Measurements from ENCODE around the gene FAM120A.

The FAM120A gene

DNA sequence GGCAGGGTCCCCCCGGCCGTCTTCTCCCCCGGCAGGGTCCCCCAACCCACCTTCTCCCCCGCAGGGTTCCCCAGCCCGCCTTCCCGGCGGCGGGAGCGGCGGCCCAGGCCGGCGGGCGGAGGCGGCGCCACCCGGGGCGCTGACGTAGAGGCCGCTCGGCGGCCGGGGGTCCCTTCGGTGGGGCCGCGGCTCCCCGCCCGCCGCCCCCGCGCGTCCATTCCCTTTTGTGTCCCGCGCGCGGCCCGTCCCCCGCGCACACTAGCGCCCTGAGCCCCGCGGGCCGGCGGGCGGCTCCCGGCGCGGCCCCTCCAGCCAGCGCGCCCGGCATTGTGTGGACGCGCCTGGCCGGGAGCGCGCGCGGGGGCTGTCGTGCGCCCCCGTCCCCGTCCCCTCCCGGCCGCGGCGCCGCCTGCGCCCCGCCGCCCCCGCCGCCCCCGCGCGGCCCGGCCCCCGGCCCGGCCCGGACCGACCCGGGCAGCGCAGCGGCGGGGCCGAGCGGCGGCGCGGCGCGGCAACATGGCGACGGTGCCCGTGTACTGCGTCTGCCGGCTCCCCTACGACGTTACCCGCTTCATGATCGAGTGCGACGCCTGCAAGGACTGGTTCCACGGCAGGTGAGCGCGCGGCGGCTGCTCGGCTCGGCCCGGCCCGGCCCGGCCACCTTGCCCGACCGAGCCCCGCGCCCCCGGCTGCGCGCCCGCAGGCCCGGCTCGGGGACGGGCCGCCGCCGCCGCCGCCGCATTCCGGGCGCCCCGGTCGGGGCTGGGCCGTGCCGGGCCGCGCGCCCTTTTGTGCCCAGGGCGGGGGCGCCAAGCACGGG lies 125.0 kb downstream of the FAM120A start, which contains the start of gene PHF2:
PHF2 (plus strand) TSS at position 327 of the 820 bp plus-strand sequence; CDS start at position 517, 190 bp downstream.
- no peak for FAIRE-seq
- DNase-seq (ENCODE audit: insufficient read length, low spot score) = peak; percentile 84

- FAIRE-seq (no peak), DNase-seq (ENCODE audit: insufficient read length, low spot score) (no peak)
Measured at GRCh38 chr9:93577078-93577974, 125.8 kb downstream of the FAM120A start.

DNA sequence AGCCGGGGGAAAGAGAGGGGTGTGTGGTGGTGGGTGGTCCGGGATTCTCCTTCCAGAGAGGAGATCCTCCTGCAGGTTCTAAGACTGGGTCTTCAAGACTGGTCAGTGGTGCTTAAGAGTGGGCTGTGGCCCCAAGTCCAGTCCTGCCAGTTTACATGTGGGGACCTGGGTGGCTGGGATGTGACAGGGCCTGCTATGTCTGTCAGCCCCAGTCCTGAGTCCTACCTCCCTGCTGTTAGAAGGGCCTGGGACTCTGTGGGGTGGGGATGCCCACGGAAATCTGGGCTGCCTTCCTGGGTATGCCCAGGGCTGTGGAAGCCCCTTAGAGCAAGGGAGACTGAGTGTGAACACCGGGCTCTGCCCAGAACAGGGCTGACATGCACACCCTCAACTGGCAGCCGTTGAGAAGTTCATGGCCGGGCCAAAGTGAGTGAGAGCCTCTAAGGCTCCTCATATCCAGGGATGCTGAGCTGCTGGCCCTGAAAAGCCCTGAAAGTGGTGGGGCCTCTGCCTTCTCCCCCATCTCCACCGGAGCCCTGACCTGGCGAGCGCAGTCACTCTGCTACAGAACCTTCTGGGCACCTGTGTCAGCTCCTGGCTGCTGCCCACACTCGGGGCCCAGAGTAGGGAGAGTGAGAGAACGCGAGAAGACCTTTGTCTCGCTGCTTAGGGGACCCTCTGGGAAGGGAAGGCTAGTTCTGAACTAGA lies 126.6 kb downstream of the FAM120A start:
- DNase-seq (ENCODE audit: insufficient read length, low spot score) (no peak), FAIRE-seq (no peak)

GRCh38 chr9:93578844-93579243 lies 127.4 kb downstream of the FAM120A start:
- DNase-seq (ENCODE audit: insufficient read length, low spot score) = no peak
- no peak for FAIRE-seq

GRCh38 chr9:93579711-93580516 lies 128.4 kb downstream of the FAM120A start:
- no peak for FAIRE-seq
- DNase-seq (ENCODE audit: insufficient read length, low spot score) = no peak

- FAIRE-seq (no peak), DNase-seq (ENCODE audit: insufficient read length, low spot score) (no peak)
Measured at GRCh38 chr9:93580654-93581380, 129.3 kb downstream of the FAM120A start.

DNA sequence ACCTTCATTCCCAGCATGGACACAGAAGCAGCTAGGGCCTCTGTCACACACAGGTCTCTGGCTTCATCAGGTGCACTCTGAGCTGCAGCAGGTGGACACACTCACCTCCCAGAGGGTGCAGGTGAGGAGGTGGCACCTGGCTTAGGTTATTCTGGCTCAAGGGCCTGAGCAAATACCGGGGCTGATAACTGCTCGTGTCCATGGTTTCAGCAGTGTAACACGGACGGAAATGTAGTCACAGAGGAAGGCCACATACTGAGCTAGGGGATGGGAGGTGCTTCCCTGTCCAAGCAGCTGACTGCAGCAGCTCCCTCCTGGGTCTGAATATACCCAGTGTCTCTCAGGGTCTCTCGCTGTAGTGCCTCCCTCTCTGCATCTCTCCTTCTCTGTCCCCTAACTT lies 130.6 kb downstream of the FAM120A start:
- FAIRE-seq (no peak), DNase-seq (ENCODE audit: insufficient read length, low spot score) (no peak)

DNA sequence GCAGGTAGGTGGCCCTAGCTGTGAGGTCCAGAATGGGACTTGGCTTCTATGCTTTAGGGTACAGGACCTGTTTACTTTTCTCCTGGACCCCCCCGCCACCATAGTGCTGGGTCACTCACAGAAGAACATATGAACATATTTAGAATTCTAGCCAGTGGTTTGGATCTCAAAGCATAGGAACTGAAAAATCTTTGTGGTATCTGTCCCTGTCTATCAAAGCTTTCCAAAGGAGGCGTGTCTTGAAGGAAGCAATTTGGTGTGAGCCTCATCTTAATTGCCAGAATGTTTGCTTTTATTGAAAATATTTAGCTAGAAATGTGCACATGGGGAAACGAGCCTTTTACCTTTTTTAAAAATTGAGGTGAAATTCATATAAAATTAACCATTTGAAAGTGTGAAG lies 131.1 kb downstream of the FAM120A start:
- FAIRE-seq (no peak), DNase-seq (ENCODE audit: insufficient read length, low spot score) (no peak)

DNA sequence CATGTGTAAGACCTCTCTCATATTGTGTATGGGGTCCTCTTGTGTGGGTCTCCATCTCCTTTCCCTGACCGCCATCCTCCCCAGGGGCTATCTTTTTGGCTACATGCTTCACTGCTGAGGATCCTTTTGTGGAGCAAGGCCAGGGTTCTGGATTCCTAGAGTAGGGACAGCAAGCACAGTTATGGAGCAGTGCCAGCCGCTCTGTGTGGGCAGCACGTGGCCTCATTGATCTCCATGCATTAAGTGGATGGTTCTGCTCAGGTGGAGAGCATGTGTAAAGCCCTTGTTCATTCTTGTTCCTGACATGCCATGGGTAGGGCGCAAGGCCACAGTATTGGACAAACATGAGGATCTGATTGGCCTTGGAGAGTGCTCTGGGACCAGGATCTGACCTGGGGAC lies 133.8 kb downstream of the FAM120A start:
- FAIRE-seq (no peak), DNase-seq (ENCODE audit: insufficient read length, low spot score) (no peak)

DNA sequence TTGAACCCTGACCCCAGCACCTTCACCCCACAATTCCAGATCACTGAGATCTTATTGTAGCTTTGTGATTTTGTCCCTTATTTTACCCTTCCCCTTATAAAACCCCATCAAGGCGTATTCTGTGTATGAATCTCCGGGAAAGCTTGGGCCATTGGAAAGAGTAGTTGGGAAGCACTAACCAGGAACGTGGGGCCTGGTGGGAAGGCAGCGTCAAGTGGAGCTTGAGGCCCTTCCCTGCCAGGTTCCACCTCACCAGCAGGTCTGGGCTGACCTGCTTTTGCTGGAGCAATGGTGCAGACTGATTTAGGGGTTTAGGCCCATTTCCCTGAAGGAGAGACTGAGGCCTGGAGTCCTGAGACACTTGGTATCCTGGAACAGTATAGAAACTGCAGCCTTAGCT lies 134.2 kb downstream of the FAM120A start:
- DNase-seq (ENCODE audit: insufficient read length, low spot score) (no peak), FAIRE-seq (no peak)

DNA sequence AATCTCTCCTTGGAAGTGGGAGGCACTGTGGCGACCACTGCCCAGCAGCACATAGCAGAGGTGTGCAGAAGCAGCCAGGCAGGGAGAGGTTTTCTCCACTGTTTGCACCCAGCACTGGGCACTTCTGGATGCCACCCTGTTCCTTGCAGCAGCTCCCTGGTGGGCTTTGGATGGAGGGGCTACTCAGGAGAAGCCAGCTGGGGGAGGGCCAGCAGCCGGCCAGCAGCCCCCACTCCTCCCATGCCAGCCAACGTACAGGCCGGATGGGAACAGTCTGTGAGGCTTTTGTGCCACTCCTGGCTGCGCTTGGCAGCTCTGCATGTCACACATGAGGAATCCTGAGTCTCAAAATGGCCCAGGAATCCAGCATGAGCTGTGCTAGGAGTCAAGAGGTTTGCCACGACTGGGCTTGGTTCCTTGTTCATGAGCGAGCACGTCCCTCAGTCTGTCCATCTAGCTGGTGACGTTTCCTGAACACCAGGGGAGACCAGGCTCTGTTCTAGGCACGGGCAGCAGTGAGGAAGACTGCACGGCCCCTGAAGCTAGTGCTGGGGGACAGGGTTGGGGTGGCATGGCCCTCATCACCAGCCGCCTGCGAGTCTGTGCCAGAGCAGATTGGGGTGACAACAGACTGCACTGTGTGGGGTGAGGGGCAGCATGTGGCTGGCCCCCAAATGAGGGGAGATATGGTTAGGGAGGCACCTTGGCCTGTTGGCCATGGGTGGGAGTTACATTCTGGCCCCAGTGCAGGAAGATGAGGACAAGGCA lies 135.0 kb downstream of the FAM120A start:
- no peak for FAIRE-seq
- DNase-seq (ENCODE audit: insufficient read length, low spot score) = no peak

DNA sequence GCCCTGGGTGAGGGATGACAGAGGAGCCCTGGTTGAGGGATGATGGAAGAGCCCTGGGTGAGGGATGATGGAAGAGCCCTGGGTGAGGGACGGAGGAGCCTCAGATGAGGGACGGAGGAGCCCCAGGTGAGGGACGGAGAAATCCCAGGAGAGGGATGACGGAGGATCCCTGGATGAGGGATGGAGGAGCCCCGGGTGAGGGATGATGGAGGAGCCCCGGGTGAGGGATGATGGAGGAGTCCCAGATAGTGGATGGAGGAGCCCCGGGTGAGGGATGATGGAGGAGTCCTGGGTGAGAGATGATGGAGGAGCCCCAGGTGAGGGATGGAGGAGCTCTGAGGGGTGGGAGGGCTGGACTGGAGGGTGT lies 135.8 kb downstream of the FAM120A start:
- DNase-seq (ENCODE audit: insufficient read length, low spot score) = no peak
- no peak for FAIRE-seq

DNA sequence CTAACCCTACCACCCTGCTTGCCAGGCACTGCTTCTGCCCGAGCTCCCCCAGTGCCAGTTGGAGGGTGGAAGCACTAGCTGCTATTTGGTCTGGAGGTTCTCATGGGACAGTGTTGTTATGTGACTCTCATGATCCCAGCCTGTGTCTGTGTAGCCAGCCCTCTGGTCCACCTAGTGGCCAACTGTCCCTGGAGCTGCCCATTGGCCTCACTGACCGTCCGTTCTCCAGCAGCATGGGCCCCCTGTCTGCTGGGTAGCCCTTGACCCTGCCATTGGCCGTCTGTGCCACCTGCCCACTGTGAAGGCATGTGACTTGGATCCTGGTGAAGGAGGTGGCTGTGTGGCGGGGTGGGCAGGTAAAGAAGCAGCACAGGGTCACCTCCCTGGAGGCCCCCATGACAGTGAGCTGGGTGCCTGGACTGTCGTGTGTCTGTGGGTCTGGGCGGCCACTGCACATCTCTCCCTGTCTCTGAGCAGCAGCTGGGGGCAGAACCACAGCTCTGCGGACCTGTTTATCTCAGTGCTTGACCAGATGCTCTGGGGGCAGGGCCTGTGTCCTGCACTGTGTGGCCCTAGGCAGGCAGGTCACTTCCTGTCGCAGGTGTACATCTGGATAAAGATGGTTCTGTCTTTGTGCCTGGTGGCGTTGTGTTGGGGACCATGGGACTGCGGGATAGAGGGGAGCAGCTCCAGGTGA lies 136.3 kb downstream of the FAM120A start:
- FAIRE-seq (no peak), DNase-seq (ENCODE audit: insufficient read length, low spot score) (no peak)

- FAIRE-seq (no peak), DNase-seq (ENCODE audit: insufficient read length, low spot score) (no peak)
Measured at GRCh38 chr9:93588641-93589609, 137.4 kb downstream of the FAM120A start.

DNA sequence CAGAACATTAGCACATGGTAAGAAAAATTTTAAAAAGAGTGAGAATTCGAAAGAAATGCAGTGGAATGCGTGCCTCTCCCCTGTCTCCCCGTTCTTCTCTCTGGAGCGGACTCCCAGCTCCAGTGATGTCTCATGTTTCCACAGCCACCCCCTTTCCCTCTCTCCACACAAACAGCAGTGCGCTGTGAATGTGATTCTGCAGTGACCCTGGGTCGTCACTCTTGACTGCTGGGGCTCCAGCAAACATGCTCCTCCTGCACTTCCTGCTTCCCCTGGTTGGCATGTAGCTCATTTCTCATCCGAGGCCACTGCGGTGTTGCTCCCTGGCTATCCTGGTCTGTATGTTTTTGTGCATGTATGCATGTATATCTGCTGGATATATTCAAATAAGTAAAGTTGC lies 138.2 kb downstream of the FAM120A start:
- no peak for DNase-seq (ENCODE audit: insufficient read length, low spot score)
- FAIRE-seq = no peak

- DNase-seq (ENCODE audit: insufficient read length, low spot score) (no peak), FAIRE-seq (no peak)
Measured at GRCh38 chr9:93590609-93591234, 139.2 kb downstream of the FAM120A start.
